ENCODE results near the gene DIP2C.

Gene DIP2C

GRCh38 chr10:629186-629998, 60.1 kb downstream of the DIP2C start:
- in situ Hi-C loops (cut with MboI; ENCODE audit: low pct_unique_long_range_greater_than_20kb, low sequenced_read_pairs, unreplicated experiment) = no loop called here
- no peak for DNase-seq (ENCODE audit: low spot score)
- TF ChIP-seq, protein P1, sequence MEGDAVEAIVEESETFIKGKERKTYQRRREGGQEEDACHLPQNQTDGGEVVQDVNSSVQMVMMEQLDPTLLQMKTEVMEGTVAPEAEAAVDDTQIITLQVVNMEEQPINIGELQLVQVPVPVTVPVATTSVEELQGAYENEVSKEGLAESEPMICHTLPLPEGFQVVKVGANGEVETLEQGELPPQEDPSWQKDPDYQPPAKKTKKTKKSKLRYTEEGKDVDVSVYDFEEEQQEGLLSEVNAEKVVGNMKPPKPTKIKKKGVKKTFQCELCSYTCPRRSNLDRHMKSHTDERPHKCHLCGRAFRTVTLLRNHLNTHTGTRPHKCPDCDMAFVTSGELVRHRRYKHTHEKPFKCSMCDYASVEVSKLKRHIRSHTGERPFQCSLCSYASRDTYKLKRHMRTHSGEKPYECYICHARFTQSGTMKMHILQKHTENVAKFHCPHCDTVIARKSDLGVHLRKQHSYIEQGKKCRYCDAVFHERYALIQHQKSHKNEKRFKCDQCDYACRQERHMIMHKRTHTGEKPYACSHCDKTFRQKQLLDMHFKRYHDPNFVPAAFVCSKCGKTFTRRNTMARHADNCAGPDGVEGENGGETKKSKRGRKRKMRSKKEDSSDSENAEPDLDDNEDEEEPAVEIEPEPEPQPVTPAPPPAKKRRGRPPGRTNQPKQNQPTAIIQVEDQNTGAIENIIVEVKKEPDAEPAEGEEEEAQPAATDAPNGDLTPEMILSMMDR (IDR thresholded peaks at IDR 0.05; ENCODE audit: extremely low read depth, insufficient read depth, missing control alignments) = no peak

GRCh38 chr10:628386-629045, 61.0 kb downstream of the DIP2C start:
- in situ Hi-C loops (cut with MboI; ENCODE audit: low pct_unique_long_range_greater_than_20kb, low sequenced_read_pairs, unreplicated experiment) = no loop called here
- TF ChIP-seq, protein P1 (IDR thresholded peaks at IDR 0.05; ENCODE audit: extremely low read depth, insufficient read depth, missing control alignments) = no peak
- no peak for DNase-seq (ENCODE audit: low spot score)

DNA sequence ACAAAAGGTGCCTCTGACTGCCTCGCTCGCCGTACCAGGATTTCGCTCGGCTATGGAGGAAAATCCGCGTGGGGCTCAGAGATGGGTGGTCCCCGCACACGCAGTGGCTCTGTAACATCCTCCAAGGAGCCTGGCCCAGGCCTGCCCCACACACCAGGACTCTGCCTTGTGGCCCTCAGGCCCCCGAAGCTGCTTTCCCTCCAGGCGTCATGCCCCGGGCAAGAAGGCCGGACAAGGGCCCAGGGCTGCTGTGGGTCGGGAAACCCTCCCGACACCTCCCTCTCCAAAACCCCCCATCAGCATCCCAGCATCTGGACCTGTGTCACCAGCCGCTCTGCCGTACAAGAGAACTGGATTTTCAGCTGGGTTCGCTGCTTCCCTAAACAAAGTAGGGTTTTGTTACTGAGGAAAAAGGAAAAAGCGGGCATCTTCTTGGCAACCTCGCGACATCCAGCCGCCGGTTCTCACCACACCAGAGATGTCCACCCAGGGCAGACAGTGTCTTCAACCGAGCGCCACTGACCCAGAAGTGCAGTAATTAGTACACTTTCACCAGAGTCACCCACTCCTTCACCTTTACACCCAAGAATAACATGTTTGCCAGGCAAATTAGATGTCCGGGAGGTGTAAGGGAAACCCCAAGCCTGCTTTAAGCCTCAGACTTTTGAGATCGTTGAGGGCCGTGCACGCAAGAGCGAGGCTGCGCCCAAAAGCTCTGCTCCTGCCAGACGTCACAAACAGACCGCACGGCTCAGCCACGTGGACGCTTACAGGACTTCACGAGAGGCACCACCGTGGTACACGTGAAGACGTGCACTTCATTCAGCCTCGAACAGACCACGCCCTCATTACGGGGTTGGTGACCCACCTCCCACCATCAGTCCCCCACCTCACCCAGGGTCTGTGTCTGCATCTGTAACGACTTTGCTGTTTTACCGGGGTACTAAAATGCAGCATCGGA, 62.2 kb downstream of the DIP2C start:
- no peak for DNase-seq (ENCODE audit: low spot score)
- in situ Hi-C loops (cut with MboI; ENCODE audit: low pct_unique_long_range_greater_than_20kb, low sequenced_read_pairs, unreplicated experiment) = no loop called here
- TF ChIP-seq, protein P1 (IDR thresholded peaks at IDR 0.05; ENCODE audit: extremely low read depth, insufficient read depth, missing control alignments) = no peak

DNA sequence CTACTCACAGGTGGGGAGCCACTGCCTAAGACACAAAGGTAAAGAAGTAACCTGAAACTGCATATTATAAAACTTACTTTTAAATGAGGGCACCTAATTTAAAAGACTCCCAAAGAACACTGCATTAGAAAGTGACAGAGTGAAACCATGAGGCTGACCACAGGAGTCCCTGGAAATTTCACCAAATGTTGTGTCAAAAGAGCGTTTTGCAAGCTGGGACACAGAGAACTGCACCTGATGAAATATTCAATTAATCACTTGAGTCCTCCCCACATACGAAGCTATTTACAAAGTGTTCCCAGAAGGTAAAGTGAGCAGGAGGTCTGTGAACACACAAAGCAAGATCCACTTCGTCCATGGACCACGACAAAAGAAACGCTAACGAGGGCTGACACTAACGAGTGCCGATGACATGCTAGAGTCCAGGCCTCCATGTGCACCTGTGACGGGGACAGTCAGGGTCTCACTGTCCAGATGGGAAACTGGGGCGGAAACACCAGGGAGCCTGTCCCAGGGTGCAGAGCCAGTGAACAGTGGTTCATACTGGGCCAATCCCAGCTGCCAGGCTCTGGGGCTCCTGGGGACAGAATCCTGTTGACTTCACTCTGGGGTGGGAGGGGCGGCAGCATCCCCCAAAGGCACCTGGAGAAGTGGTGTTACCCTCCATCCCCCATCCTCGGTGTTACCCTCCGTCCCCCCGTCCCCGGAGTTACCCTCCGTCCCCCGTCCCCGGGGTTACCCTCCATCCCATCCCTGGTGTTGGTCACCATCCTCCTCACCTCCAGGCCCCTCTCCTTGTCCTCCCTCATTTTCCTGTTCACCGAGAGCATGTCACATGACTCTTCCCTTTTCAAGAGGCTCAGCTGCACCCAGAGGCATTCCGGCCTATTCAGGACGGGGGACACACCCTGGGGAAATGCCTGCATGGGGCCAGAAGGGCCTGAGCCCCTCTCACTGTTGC, 63.4 kb downstream of the DIP2C start:
- DNase-seq (ENCODE audit: low spot score) = no peak
- TF ChIP-seq, protein P1 (IDR thresholded peaks at IDR 0.05; ENCODE audit: extremely low read depth, insufficient read depth, missing control alignments) = no peak
- in situ Hi-C loops (cut with MboI; ENCODE audit: low pct_unique_long_range_greater_than_20kb, low sequenced_read_pairs, unreplicated experiment) = no loop called here

DNA sequence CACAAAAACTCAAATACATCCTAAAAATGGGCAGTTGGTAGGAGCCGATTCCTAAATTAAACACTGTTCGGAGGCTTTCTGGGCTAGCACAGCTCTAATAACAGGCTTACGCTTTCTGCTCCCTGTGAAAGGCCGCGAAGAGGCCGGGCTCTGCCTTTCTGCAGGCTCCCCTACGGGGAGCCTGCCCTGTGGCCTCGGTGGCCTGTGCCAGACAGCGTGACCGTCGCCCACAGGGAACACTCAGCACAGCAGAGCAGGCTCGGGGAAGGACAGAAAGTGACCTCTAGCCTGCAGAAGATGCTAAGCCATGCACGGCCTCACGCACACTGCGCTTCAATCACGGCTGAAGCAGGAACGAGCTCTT, 64.2 kb downstream of the DIP2C start:
- TF ChIP-seq, protein P1 (IDR thresholded peaks at IDR 0.05; ENCODE audit: extremely low read depth, insufficient read depth, missing control alignments) = no peak
- in situ Hi-C loops (cut with MboI; ENCODE audit: low pct_unique_long_range_greater_than_20kb, low sequenced_read_pairs, unreplicated experiment) = no loop called here
- DNase-seq (ENCODE audit: low spot score) = no peak
